HUDEP-2 (cell line): ENCODE measurements around the gene FAM89B.
A peak's percentile ranks its signal among the peaks of the same experiment; 100 is the strongest.
"Not testable (repeated sequence)": the region's sequence is repeated elsewhere in the genome, so short reads cannot be mapped to it uniquely, and the experiment has no call there.

Experiments used
- DNase-seq, 76 experiments: peaks; one replicate each; lab custom pipeline; 2025; ENCODE audit not compliant: unreplicated experiment in 76 of 76; lab: John Stamatoyannopoulos, UW

FAM89B gene

DNA sequence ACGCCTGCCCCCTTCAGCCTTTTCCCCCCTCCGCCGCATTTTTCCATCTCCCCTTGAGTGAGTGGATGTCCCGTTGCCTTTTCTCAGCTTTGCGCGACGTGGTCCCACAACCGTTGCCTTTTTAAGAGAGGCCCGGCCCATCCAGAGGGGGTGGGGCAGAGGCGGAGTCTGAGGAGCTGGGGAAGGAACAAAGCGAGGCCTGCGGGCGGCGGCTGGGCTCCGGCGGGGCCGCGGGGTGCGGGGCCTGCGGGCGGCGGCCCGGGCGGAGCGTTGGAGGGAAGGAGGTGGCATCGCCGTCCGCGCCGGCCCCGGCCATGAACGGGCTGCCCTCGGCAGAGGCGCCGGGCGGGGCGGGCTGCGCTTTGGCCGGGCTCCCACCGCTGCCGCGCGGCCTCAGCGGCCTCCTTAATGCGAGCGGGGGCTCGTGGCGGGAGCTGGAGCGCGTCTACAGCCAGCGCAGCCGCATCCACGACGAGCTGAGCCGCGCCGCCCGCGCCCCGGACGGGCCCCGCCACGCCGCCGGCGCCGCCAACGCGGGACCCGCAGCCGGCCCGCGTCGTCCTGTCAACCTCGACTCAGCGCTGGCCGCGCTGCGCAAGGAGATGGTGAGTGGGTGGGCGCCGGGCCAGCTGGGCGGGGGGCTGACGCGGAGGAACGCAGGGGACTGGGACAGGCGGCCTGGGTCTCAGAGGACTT is at the start of gene FAM89B:
TSS of gene FAM89B (plus strand) at position 183 of the 696 bp plus-strand sequence. CDS start at position 315, 132 bp downstream.
- peak in 70 of 76 experiments; percentile 57 to 94 (median 82) for DNase-seq

DNA sequence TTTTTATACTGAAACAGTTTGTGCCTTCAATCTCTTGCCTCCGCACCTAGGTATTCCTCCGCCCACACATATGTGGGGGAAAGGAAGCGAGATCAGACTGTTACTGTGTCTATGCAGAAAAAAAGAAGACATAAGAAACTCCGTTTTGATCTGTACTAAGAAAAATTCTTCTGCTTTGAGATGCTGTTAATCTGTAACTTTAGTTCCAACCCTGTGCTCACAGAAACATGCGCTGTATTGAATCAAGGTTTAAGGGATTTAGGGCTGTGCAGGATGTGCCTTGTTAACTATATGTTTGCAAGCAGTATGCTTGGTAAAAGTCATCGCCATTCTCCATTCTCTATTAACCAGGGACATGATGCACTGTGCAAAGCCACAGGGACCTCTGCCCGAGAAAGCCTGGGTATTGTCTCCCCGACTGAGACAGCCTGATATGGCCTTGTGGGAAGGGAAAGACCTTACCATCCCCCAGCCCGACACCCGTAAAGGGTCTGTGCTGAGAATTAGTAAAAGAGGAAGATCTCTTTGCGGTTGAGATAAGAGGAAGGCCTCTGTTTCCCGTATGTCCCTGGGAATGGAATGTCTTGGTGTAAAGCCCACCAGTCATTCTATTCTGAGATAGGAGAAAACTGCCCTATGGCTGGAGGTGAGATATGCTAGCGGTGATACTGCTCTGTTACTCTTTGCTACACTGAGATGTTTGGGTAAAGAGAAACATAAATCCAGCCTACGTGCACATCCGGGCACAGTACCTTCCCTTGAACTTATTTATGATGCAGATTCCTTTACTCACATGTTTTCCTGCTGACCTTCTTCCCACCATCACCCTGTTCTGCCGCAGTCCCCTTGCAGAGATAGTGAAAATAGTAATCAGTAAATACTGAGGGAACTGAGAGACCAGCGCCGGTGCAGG is 49.4 kb upstream of the FAM89B start:
- DNase-seq, result peak in 8 of 76 experiments; percentile 9 to 32 (median 16)

DNA sequence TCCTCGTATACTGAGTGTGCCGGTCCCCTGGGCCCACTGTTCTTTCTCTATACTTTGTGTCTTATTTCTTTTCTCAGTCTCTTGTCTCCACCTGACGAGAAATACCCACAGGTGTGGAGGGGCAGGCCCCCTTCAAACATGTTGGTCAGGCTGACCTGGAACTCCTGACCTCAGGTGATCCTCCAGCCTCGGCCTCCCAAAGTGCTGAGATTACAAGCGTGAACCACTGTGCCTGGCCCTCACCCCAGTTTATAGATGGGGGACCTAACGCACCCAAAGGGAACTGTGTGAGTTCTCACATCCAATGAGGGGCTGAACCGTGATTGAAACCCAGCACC is 48.7 kb upstream of the FAM89B start:
- DNase-seq, result not testable (repeated sequence)

DNA sequence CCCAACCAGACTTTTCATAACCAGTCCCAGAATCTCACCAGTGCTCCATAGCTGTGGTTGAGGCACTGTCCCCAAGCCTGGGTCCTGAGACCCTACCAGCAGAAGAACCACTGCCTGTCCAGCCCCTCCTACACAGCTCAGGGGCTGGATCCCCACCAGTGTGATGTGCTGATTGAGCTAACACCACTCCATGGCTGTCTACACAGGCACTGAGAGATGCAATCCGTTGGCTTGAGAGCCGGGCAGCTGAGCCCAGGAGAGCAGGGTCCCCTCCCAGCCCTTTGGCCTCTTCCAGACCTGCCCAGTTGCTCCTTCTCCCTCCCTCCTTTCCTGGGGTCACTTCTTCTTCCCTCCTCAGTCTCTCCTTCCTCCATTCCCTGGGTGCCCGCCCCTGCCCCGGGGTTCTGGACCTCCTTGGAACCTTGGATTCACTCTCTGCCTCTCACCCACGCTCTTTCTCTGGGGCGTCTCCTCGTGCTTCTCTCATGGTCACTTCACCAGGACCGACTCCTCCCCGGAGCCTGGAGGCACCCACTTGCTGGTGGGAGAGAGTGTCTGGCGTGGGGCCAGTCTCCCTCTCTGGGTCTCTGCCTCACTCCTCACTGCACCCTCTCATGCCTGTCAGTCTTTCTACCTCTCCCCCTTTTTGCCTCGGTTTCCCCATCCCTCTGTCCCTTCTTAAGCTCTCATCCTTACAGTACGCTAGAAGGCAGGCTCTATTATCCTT is 48.2 kb upstream of the FAM89B start:
- peak in 2 of 76 experiments; percentile 26 to 41 for DNase-seq

DNA sequence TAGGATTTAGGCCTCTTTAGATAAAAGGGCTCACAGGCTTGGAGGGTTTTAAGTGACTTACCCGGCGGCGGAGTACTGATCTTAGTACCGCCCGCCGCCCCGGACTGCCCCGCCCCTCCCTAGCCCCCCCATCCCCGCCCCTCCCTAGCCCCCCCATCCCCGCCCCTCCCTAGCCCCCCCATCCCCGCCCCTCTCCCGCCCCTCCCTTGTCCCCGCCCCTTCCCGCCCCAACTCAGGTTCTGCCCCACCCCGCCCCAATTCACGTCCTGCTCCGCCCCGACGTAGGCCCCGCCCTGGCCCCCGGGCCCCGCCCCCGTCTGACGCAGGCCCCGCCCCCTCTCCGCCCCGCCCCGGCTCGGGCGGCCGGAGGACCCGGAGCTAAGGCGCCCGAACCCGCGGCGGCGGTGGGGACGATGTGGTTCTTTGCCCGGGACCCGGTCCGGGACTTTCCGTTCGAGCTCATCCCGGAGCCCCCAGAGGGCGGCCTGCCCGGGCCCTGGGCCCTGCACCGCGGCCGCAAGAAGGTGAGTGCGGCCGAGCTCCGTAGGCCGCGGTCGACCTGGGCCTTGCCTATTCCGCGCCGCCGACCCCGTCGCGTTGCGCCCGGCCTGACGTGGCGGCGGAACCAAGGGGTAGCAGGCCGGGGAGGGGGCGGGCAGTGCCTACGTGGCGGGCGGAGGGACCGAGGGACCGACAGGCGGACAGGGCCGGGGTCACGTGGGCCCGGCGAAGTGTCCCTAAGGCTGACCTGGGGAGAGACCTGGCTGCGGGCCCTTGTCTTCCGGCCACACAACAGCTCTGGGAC is 47.4 kb upstream of the FAM89B start, which contains the start of gene SCYL1:
TSS of gene SCYL1 (plus strand) at position 343 of the 805 bp plus-strand sequence. CDS start at position 414, 71 bp downstream.
- peak in 64 of 76 experiments; percentile 8 to 82 (median 60) for DNase-seq

DNA sequence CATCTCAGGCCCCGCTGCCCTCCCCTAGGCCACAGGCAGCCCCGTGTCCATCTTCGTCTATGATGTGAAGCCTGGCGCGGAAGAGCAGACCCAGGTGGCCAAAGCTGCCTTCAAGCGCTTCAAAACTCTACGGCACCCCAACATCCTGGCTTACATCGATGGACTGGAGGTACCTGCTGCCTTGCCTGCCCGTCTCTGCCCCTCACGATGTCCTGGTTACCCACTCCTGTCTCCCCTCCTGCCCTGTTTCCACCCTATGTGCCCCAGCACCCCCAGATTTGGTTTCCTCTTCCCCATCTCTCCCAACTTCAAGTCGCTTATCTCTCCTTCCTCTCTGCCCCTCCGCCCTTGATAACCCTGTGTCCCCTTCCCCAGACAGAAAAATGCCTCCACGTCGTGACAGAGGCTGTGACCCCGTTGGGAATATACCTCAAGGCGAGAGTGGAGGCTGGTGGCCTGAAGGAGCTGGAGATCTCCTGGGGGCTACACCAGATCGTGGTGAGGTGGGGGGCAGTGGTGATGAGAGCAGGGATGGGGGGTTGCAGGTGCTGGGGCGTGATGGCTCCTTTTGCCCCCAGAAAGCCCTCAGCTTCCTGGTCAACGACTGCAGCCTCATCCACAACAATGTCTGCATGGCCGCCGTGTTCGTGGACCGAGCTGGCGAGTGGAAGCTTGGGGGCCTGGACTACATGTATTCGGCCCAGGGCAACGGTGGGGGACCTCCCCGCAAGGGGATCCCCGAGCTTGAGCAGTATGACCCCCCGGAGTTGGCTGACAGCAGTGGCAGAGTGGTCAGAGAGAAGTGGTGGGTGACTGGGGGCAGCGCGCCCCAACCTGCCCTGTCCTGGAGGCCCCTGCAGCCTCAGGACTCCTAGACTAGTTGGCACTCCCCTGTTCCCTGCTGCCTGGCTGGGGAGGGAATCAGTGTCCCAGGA is 46.5 kb upstream of the FAM89B start:
- no peak for DNase-seq

DNA sequence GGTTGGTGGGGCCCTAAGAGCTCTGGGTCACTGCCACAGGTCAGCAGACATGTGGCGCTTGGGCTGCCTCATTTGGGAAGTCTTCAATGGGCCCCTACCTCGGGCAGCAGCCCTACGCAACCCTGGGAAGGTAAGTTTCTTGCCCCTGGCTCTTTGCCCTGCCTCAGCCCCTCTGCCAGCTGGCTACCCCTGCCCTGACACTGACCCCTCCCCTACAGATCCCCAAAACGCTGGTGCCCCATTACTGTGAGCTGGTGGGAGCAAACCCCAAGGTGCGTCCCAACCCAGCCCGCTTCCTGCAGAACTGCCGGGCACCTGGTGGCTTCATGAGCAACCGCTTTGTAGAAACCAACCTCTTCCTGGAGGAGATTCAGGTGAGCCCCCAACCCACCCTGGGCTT is 45.6 kb upstream of the FAM89B start:
- DNase-seq, result no peak

DNA sequence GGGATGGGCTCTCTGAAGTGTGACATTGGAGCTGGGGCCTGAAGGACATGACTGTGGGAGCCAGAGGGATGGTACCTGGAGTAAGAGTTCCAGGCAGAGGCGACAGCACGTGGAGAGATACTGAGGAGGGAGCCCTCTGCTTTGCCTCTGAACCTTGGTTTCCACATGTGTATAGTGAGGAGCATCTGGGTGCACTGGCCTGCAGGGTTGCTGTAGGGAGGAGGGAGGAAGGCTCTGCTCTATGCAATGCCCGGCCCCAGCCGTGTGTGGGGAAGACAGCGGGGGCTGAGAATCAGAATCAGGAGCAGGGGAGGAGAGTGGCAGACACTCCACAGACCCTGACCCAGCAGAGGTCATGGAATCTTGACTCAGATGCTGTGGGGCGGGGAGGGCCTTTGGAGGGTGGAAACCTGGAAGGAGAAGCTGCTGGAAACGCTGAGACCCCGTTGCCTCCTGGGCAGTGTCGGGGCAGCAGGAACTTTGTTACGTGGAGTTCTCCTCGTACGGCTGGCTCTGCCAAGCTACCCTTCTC is 43.5 kb upstream of the FAM89B start:
- no peak for DNase-seq

DNA sequence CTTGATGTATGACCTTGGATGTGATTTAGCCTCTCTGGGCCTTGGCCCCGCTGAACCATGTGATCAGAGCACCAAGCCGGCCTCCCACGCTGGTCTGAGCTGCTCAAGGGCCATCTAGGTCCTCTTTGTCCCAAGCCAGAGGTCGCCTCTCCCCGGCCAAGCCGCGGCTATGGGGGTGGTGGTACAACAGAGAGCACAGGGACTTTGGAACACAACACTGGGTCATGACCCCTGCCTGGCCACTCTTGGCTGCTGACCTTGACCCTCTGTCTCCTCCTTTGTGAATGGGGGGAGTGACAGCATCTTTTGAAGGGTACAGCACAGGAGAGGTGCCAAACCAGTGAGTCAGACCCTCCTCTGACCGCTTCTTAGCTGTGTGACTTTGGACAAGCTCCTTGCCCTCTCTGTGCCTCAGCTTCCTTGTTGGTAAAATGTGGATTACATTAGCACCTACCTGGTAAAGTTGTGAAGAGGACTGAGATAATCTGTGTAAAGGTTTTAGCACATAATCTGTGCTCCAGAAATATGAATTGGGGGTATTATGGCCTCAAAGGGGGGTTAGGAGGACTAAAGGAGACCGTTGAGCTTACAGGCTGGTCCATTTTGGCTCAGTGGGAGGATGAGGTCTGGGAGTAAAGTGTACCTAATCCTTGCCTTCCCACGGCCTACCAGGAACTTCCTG is 42.7 kb upstream of the FAM89B start:
- DNase-seq, result no peak

DNA sequence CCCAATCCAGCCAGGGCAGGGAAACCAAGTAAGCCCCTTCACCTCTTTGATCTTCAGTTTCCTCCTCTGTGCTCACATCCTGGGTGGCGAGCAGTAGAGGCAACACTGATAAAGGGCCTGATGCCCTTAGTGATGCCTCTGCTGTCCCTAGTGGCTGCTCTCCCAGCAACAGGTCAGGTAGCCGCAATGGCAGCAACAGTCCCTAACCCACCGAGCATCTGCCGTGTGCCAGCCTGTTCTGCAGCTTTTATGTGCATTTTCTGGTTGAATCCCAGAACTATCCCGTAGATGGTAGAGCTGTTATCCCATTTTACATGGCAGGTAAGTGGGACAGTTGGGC is 42.2 kb upstream of the FAM89B start:
- peak in 13 of 76 experiments; percentile 4 to 39 (median 11) for DNase-seq

DNA sequence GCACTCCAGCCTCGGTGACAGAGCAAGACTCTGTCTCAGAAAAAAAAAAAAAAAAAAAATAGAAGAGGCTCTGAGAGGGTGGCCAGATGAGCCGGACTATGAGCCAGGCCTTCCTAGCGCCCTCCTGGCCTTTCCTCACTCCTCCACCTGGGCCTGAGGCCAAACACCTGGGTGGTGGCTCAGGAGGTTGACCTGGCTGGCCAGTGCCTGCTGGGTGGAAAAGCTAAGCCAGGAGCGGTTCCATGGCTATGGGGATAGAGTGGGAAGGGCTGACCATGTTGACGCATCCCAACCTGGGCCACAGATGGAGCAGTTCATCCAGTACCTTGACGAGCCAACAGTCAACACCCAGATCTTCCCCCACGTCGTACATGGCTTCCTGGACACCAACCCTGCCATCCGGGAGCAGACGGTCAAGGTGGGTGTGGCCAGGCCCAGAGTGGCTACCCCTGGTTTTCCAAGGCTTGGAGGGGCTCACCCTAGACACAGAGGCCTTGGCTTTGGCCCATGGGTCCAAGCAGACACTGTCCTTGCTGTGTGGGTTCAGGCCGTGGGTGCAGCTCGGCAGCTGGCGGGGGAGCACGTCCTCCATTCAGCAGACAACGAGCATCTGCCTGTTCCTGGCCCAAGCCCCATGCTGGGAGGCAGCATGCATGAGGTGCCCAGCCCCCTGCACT is 39.8 kb upstream of the FAM89B start:
- no peak for DNase-seq

DNA sequence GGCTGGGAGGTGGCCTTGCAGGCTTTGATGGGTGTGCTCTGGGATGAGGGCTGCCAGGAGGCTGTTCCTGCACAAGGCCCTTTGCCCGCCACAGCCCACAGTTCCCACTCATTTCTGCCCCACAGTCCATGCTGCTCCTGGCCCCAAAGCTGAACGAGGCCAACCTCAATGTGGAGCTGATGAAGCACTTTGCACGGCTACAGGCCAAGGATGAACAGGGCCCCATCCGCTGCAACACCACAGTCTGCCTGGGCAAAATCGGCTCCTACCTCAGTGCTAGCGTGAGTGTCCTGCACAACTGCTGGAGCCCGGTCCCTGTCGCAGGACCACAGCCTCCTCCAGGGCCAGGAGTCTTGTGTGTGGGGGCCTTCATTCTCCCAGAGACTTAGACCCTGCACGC is 37.2 kb upstream of the FAM89B start:
- no peak for DNase-seq

DNA sequence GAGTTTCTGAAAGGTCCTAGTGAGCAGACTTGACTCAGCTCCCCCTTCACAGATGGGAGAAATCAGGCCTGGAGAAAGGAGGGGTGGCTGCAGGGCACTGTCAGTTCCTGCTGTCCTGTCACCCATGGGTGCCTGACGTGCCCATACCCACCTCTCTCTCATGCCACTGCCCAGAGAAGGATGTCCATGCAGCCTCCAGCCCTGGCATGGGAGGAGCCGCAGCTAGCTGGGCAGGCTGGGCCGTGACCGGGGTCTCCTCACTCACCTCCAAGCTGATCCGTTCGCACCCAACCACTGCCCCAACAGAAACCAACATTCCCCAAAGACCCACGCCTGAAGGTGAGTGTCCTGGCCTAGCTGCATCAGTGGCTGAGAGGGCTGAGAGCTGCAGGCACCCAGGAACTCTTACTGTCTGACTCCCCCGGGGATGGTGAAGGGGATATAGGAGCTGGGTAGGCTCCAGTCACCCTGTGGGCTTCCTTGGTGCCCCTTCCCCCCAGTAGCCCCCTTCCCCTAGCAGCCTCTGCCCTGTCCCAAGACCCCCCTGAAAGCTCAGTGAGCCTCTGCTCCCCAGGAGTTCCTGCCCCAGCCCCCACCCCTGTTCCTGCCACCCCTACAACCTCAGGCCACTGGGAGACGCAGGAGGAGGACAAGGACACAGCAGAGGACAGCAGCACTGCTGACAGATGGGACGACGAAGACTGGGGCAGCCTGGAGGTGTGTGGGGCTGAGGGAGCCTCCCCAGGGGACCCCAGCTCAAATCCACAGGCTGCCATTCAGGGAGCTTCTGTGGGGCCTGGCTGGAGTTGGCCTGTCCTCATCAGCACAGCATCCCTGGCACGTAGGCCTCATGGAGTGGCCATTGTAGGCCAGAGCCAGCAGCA is 35.7 kb upstream of the FAM89B start:
- no peak for DNase-seq

DNA sequence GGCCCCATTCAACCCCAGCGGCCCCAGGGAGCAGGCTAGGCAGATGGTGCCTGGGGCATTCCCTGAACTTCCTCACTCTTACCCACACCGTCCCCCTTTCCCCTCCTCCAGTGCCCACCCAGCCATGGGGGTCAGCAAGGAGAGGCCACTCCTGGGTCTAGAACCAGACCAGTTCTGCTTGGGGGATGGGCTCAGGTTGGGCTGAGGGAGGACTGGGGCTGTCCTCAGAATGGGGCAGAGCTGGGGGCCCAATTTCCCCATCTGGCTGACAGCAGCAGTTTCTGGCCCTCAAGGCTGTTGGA is 35.1 kb upstream of the FAM89B start:
- no peak for DNase-seq

DNA sequence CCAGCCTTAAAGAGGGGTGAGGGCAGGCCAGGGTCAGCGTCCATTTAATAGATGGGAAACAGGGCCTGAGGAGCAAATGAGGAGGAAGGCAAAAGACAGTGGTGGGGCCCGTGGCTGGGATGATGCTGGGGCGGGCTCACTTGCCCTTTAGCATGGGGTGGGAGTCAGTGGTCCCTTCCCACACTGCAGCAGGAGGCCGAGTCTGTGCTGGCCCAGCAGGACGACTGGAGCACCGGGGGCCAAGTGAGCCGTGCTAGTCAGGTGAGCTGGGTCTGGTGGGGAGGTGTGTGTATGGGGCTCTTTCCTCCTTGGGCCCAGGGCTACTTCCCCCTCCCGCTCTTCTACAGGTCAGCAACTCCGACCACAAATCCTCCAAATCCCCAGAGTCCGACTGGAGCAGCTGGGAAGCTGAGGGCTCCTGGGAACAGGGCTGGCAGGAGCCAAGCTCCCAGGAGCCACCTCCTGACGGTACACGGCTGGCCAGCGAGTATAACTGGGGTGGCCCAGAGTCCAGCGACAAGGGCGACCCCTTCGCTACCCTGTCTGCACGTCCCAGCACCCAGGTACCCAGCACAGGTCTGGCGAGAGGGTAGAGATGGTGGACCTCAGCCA is 34.6 kb upstream of the FAM89B start:
- DNase-seq, result no peak

DNA sequence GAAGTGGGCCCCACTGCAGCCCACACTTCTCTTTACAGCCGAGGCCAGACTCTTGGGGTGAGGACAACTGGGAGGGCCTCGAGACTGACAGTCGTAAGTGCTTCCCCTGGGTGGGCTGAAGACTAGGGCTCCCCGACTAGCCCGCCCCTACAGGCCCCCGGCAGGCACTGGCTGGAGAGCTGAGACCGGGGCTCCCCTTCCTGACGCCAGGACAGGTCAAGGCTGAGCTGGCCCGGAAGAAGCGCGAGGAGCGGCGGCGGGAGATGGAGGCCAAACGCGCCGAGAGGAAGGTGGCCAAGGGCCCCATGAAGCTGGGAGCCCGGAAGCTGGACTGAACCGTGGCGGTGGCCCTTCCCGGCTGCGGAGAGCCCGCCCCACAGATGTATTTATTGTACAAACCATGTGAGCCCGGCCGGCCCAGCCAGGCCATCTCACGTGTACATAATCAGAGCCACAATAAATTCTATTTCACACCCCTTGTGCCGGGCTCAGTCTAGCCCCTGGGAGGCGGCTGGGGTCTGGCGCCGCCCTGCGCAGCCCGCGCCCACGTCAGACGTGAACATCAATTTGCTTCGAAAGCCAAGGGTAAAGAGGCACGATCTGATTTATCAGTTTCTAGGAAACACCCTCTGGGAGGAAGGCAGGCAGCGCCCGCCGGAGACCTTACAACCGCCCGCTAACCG is 34.0 kb upstream of the FAM89B start:
- no peak for DNase-seq
